PC-9 (cell line): ENCODE results near the gene NSMCE1. TPM values are rescaled to one million over a fixed set of nuclear protein-coding genes. Genes with fewer than 3 reads are reported as not detected.

Experiments used
- BruUV-seq: library from RNA; stranded (reverse); fragments of 400-500 nt; replicated peaks from 2 replicates; lab custom pipeline; 2021; lab: Mats Ljungman, UMichigan
- CTCF ChIA-PET: fragments of 300-600 bp; sonication (Branson Sonifier 250); formaldehyde crosslinking; loops from one replicate; lab custom pipeline; 2022; ENCODE audit warnings: antibody characterized with exemption; lab: Charles Lee
- POLR2A ChIA-PET: fragments of 300-600 bp; sonication (Branson Sonifier 250); formaldehyde crosslinking; loops from one replicate; lab custom pipeline; 2022; ENCODE audit warnings: antibody characterized with exemption; ENCODE audit not compliant: unreplicated experiment; lab: Charles Lee
- DNase-seq, 2 experiments: peaks; one replicate each; pipeline versions ENCODE4 v3.0.0 to v3.0.0-alpha.2; 2015 to 2022; ENCODE audit warnings: mixed read lengths in 1 of 2
- H2AFZ ChIP-seq: fragments of 200-600 bp; sonication (generic); 2 replicates; pipeline ENCODE4 v1.8.1; 2017; ENCODE audit warnings: antibody characterized with exemption
- H3F3A ChIP-seq: fragments of 200-600 bp; sonication (generic); 2 replicates; pipeline ENCODE4 v1.8.1; 2017; ENCODE audit warnings: antibody characterized with exemption, mild to moderate bottlenecking, low read depth; ENCODE audit not compliant: insufficient read depth
- H3K27ac ChIP-seq: fragments of 200-600 bp; sonication (generic); 2 replicates; pipeline ENCODE4 v1.6.1; 2016; ENCODE audit warnings: mixed run types
- H3K27me3 ChIP-seq: fragments of 200-600 bp; sonication (generic); 2 replicates; pipeline ENCODE4 v1.6.1; 2016; ENCODE audit warnings: low read depth, mixed run types; ENCODE audit not compliant: insufficient read depth
- H3K36me3 ChIP-seq: fragments of 200-600 bp; sonication (generic); 2 replicates; pipeline ENCODE4 v1.6.1; 2016; ENCODE audit warnings: low read depth, mixed run types
- H3K4me1 ChIP-seq: fragments of 200-600 bp; sonication (generic); replicated peaks from 2 replicates; pipeline ENCODE4 v1.6.1; 2016; ENCODE audit warnings: mixed run types; ENCODE audit not compliant: insufficient read depth
- H3K4me2 ChIP-seq: fragments of 200-600 bp; sonication (generic); 2 replicates; pipeline ENCODE4 v1.6.1; 2017; ENCODE audit warnings: mixed run types
- H3K4me3 ChIP-seq: fragments of 200-600 bp; sonication (generic); 2 replicates; pipeline ENCODE4 v1.6.1; 2016; ENCODE audit warnings: mixed run types
- H3K79me2 ChIP-seq: fragments of 200-600 bp; sonication (generic); 2 replicates; pipeline ENCODE4 v1.6.1; 2017; ENCODE audit warnings: low read depth, mixed run types
- H3K9me2 ChIP-seq: fragments of 200-600 bp; sonication (generic); 2 replicates; pipeline ENCODE4 v1.8.1; 2017; ENCODE audit warnings: mild to moderate bottlenecking; ENCODE audit not compliant: insufficient read depth
- H3K9me3 ChIP-seq: fragments of 200-600 bp; sonication (generic); 2 replicates; pipeline ENCODE4 v1.8.1; 2016; ENCODE audit warnings: low read depth; ENCODE audit not compliant: insufficient read depth
- H4K20me1 ChIP-seq: fragments of 200-600 bp; sonication (generic); 2 replicates; pipeline ENCODE4 v1.8.1; 2017; ENCODE audit not compliant: insufficient read depth
- EZH2 ChIP-seq: fragments of 200-600 bp; sonication (generic); IDR thresholded peaks from 2 replicates; pipeline ENCODE4 v1.8.0; 2017; ENCODE audit warnings: antibody characterized with exemption, low read depth
- intact Hi-C: fragments of 100-400 bp; cut with micrococcal nuclease; formaldehyde crosslinking; loops from one replicate; pipeline ENCODE4 v1.10.0; 2022; ENCODE audit not compliant: unreplicated experiment
- total RNA-seq: library from RNA; stranded (reverse); gene quantifications from 2 replicates; pipeline ENCODE4 v1.2.3, GENCODE V29; 2021
- TF ChIP-seq, protein P1 (sequence below): fragments of 200-600 bp; sonication (generic); conservative IDR thresholded peaks from 2 replicates; pipeline ENCODE4 v1.6.1; 2017; ENCODE audit warnings: mixed run types, antibody characterized with exemption, mild to moderate bottlenecking, moderate library complexity

NSMCE1 gene
- total RNA-seq, 1 experiment from 2014 or later, result 114 TPM

GRCh38 chr16:27215660-27216059 is 52.9 kb downstream of the NSMCE1 start:
- no peaks in the 10 kb centered on the region for H3K36me3 ChIP-seq
- no peaks in the 10 kb centered on the region for H3K79me2 ChIP-seq
- no peaks in the 10 kb centered on the region for H3F3A ChIP-seq
- no peaks in the 10 kb centered on the region for H4K20me1 ChIP-seq
- TF ChIP-seq, protein P1, sequence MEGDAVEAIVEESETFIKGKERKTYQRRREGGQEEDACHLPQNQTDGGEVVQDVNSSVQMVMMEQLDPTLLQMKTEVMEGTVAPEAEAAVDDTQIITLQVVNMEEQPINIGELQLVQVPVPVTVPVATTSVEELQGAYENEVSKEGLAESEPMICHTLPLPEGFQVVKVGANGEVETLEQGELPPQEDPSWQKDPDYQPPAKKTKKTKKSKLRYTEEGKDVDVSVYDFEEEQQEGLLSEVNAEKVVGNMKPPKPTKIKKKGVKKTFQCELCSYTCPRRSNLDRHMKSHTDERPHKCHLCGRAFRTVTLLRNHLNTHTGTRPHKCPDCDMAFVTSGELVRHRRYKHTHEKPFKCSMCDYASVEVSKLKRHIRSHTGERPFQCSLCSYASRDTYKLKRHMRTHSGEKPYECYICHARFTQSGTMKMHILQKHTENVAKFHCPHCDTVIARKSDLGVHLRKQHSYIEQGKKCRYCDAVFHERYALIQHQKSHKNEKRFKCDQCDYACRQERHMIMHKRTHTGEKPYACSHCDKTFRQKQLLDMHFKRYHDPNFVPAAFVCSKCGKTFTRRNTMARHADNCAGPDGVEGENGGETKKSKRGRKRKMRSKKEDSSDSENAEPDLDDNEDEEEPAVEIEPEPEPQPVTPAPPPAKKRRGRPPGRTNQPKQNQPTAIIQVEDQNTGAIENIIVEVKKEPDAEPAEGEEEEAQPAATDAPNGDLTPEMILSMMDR, result no peak
- TF ChIP-seq EZH2, result no peak
- no peaks in the 10 kb centered on the region for H3K4me1 ChIP-seq
- H3K27ac ChIP-seq, result no peak overlapping the region
- no peak overlapping the region for H3K4me2 ChIP-seq
- no peaks in the 10 kb centered on the region for H3K27me3 ChIP-seq
- CTCF ChIA-PET, result no interaction called here
- intact Hi-C loops, result no loop called here
- no peaks in the 10 kb centered on the region for H3K9me2 ChIP-seq
- BruUV-seq, result no TSS peak
- no peak for DNase-seq
- H2AFZ ChIP-seq, result no peak overlapping the region
- no peak overlapping the region for H3K4me3 ChIP-seq
- POLR2A ChIA-PET, result no interaction called here
- H3K9me3 ChIP-seq, result no peaks in the 10 kb centered on the region

DNA sequence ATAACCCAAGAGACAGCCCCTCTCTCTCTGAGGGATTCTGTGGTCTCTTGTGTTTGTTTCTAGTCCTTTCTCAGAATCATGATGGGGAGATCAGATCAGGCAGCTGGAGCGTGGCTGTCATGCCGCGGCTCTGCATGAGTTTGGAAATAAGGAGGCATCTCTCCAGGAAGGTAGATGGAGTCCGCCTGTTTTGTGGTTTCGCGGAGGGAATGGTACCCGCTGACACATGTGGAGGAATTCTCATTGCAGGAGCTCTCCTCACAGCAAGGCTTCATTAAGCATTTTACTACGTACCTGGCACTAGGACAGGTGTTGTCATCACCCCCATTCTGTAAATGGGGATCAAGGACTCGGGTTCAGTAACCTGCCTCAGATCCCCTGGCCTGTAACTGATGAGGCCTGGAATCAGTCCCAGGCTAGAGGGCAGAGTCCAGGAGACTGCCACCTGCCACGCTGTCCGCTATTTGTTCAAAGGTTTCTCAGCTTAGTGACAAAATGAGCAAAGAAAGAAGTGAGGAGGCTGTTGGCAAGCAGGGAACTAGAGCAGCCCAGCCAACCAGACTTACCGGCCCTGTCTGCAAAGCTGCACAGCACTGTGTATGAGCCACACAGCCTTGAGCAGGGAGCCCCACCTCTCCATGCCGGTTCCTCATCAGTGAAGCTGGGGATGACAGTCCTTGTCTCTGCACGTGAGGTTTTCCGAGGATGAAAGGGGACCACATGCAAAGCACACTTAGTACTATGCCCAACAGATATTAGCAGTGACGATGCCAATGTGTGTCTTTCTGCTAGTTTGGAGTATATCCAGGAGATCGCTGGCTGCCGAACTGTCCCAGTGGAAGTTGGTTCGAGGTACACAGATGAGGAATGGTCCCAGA is 54.2 kb downstream of the NSMCE1 start:
- H3F3A ChIP-seq, result no peaks in the 10 kb centered on the region
- ChIA-PET POLR2A (no interaction called here), CTCF (no interaction called here)

DNA sequence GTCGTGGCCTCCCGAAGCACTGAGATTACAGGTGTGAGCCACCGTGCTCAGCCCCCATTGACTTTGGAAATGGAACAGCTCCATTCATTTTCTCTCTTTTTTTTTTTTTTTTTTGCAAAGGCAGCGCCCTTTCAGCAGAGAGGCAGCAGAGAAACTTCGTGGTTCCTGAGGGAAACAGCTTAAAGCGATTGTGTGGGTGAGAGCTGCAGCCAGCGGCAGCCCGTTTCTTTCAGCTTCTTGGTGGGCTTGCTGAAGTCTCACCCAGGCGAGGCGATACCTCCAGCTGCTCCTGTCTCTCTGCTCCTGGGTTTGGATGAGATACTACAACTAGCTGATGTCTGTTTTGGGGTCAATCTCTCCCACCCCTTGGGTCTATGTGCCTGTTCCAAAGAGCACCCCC is 57.5 kb downstream of the NSMCE1 start:
- Histone ChIP-seq H3F3A (no peaks in the 10 kb centered on the region), H3K27ac (no peak overlapping the region), H3K4me1 (no peaks in the 10 kb centered on the region), H3K9me2 (no peaks in the 10 kb centered on the region), H2AFZ (no peak overlapping the region), H3K36me3 (no peaks in the 10 kb centered on the region), H3K4me2 (no peak overlapping the region), H3K27me3 (no peaks in the 10 kb centered on the region), H3K4me3 (no peak overlapping the region), H3K79me2 (no peaks in the 10 kb centered on the region), H4K20me1 (no peaks in the 10 kb centered on the region), H3K9me3 (no peaks in the 10 kb centered on the region)
- BruUV-seq, result no TSS peak
- DNase-seq, result no peak
- ChIA-PET POLR2A (no interaction called here), CTCF (interaction anchor here (0.6 kb wide), 1 partner anchor 158 kb away, joined by 7 read pairs; no protein-coding TSS in a partner anchor)
- TF ChIP-seq EZH2, result no peak
- TF ChIP-seq, protein P1, result no peak
- intact Hi-C loops, result no loop called here

More for the DNA sequence above, 54.2 kb downstream of the NSMCE1 start:
- Histone ChIP-seq H3K36me3 (no peaks in the 10 kb centered on the region), H3K27ac (no peak overlapping the region), H3K4me2 (no peak overlapping the region), H3K79me2 (no peaks in the 10 kb centered on the region), H3K9me2 (no peaks in the 10 kb centered on the region), H3K9me3 (no peaks in the 10 kb centered on the region), H4K20me1 (no peaks in the 10 kb centered on the region), H3K27me3 (no peaks in the 10 kb centered on the region), H3K4me3 (no peak overlapping the region), H2AFZ (no peak overlapping the region), H3K4me1 (no peaks in the 10 kb centered on the region)
- BruUV-seq, result no TSS peak
- TF ChIP-seq, protein P1, result no peak
- no peak for TF ChIP-seq EZH2
- no peak for DNase-seq
- intact Hi-C loops, result no loop called here
